Measurements from ENCODE around the gene SELL.

Gene SELL

DNA sequence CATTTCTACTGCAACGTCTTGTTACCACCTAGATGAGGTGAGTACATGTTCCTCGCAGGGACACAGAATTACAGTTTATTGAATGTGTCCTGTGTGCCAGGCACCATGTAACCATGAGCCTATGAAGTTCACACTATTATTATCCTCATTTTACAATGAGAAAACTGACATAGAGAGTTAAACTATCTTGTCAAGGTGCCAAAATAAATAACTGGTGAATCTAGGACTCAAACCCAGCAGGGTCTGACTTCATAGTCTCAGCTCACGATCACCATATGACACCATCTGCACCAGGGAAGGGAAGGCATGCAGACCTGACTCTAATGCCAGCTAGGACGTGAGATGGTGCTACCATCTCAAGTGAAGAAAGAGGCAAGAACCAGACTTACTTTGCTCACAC is 20.0 kb upstream of the SELL start:
- no peaks in the 10 kb centered on the region for H3K27me3 ChIP-seq (ENCODE audit: insufficient read depth, low read length)
- H3F3A ChIP-seq (ENCODE audit: insufficient read depth, low read length) = no peaks in the 10 kb centered on the region
- no peak overlapping the region for H2AFZ ChIP-seq (ENCODE audit: low read length)

GRCh38 chr1:169729991-169730390 is 18.6 kb upstream of the SELL start:
- Histone ChIP-seq H3K9me2 (ENCODE audit: low read depth, low read length) (no peaks in the 10 kb centered on the region), H3K4me3 (ENCODE audit: low read depth, low read length, poor library complexity, severe bottlenecking) (no peak overlapping the region), H3F3A (ENCODE audit: insufficient read depth, low read length) (no peaks in the 10 kb centered on the region), H3K9ac (ENCODE audit: low read length) (no peak overlapping the region), H2AFZ (ENCODE audit: low read length) (no peak overlapping the region), H3K79me2 (ENCODE audit: insufficient read depth, low read length) (no peaks in the 10 kb centered on the region), H3K9me3 (ENCODE audit: low read length) (no peaks in the 10 kb centered on the region), H3K4me1 (ENCODE audit: insufficient read depth, low read length, severe bottlenecking) (no peaks in the 10 kb centered on the region), H3K36me3 (ENCODE audit: insufficient read depth, low read length) (no peaks in the 10 kb centered on the region), H4K20me1 (ENCODE audit: insufficient read depth, low read length) (no peaks in the 10 kb centered on the region), H3K27ac (ENCODE audit: low read depth, low read length, poor library complexity, severe bottlenecking) (no peak overlapping the region), H3K27me3 (ENCODE audit: insufficient read depth, low read length) (no peaks in the 10 kb centered on the region), H3K4me2 (ENCODE audit: low read length) (no peak overlapping the region)
- no peak for TF ChIP-seq EZH2 (IDR thresholded peaks at IDR 0.05; ENCODE audit: borderline replicate concordance, low read length)
- TF ChIP-seq, protein P1, sequence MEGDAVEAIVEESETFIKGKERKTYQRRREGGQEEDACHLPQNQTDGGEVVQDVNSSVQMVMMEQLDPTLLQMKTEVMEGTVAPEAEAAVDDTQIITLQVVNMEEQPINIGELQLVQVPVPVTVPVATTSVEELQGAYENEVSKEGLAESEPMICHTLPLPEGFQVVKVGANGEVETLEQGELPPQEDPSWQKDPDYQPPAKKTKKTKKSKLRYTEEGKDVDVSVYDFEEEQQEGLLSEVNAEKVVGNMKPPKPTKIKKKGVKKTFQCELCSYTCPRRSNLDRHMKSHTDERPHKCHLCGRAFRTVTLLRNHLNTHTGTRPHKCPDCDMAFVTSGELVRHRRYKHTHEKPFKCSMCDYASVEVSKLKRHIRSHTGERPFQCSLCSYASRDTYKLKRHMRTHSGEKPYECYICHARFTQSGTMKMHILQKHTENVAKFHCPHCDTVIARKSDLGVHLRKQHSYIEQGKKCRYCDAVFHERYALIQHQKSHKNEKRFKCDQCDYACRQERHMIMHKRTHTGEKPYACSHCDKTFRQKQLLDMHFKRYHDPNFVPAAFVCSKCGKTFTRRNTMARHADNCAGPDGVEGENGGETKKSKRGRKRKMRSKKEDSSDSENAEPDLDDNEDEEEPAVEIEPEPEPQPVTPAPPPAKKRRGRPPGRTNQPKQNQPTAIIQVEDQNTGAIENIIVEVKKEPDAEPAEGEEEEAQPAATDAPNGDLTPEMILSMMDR (IDR thresholded peaks at IDR 0.05; ENCODE audit: low read length) = no peak

More for the DNA sequence above, 20.0 kb upstream of the SELL start:
- H3K79me2 ChIP-seq (ENCODE audit: insufficient read depth, low read length) = no peaks in the 10 kb centered on the region
- no peak overlapping the region for H3K9ac ChIP-seq (ENCODE audit: low read length)
- TF ChIP-seq, protein P1 (IDR thresholded peaks at IDR 0.05; ENCODE audit: low read length) = no peak
- no peak for TF ChIP-seq EZH2 (IDR thresholded peaks at IDR 0.05; ENCODE audit: borderline replicate concordance, low read length)
- H3K27ac ChIP-seq (ENCODE audit: low read depth, low read length, poor library complexity, severe bottlenecking) = no peak overlapping the region
- no peaks in the 10 kb centered on the region for H3K9me2 ChIP-seq (ENCODE audit: low read depth, low read length)
- H3K4me1 ChIP-seq (ENCODE audit: insufficient read depth, low read length, severe bottlenecking) = no peaks in the 10 kb centered on the region
- H4K20me1 ChIP-seq (ENCODE audit: insufficient read depth, low read length) = no peaks in the 10 kb centered on the region
- no peak overlapping the region for H3K4me3 ChIP-seq (ENCODE audit: low read depth, low read length, poor library complexity, severe bottlenecking)
- H3K4me2 ChIP-seq (ENCODE audit: low read length) = no peak overlapping the region
- no peaks in the 10 kb centered on the region for H3K9me3 ChIP-seq (ENCODE audit: low read length)
- H3K36me3 ChIP-seq (ENCODE audit: insufficient read depth, low read length) = no peaks in the 10 kb centered on the region

DNA sequence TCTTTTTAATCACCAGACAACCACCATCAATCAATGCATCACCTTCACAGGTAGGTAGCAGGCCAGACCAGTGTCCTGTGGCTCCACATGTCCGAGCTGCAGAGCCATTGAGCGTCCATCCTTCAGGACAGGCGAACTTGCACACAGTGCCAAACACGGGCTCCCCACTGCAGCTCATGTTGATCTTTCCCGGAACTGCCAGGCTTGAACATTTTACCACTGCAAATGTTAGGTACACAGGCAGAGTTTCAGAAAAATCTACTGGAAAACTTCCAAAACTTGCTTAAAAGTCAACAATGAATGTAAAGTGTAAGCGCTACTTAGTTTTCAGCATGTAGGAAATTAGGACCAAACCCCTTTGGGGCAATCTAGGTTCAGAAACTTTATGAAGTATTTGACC is 15.9 kb upstream of the SELL start:
- Histone ChIP-seq H3K4me3 (ENCODE audit: low read depth, low read length, poor library complexity, severe bottlenecking) (no peak overlapping the region), H4K20me1 (ENCODE audit: insufficient read depth, low read length) (no peaks in the 10 kb centered on the region), H3F3A (ENCODE audit: insufficient read depth, low read length) (no peaks in the 10 kb centered on the region), H3K27ac (ENCODE audit: low read depth, low read length, poor library complexity, severe bottlenecking) (no peak overlapping the region), H3K9ac (ENCODE audit: low read length) (no peak overlapping the region), H2AFZ (ENCODE audit: low read length) (no peak overlapping the region), H3K36me3 (ENCODE audit: insufficient read depth, low read length) (no peaks in the 10 kb centered on the region), H3K4me1 (ENCODE audit: insufficient read depth, low read length, severe bottlenecking) (no peaks in the 10 kb centered on the region), H3K79me2 (ENCODE audit: insufficient read depth, low read length) (no peaks in the 10 kb centered on the region), H3K4me2 (ENCODE audit: low read length) (no peak overlapping the region), H3K9me2 (ENCODE audit: low read depth, low read length) (no peaks in the 10 kb centered on the region), H3K9me3 (ENCODE audit: low read length) (no peaks in the 10 kb centered on the region), H3K27me3 (ENCODE audit: insufficient read depth, low read length) (no peaks in the 10 kb centered on the region)
- TF ChIP-seq EZH2 (IDR thresholded peaks at IDR 0.05; ENCODE audit: borderline replicate concordance, low read length) = no peak
- TF ChIP-seq, protein P1 (IDR thresholded peaks at IDR 0.05; ENCODE audit: low read length) = no peak
